ENCODE data around the gene ZNF860.

ZNF860 gene

DNA sequence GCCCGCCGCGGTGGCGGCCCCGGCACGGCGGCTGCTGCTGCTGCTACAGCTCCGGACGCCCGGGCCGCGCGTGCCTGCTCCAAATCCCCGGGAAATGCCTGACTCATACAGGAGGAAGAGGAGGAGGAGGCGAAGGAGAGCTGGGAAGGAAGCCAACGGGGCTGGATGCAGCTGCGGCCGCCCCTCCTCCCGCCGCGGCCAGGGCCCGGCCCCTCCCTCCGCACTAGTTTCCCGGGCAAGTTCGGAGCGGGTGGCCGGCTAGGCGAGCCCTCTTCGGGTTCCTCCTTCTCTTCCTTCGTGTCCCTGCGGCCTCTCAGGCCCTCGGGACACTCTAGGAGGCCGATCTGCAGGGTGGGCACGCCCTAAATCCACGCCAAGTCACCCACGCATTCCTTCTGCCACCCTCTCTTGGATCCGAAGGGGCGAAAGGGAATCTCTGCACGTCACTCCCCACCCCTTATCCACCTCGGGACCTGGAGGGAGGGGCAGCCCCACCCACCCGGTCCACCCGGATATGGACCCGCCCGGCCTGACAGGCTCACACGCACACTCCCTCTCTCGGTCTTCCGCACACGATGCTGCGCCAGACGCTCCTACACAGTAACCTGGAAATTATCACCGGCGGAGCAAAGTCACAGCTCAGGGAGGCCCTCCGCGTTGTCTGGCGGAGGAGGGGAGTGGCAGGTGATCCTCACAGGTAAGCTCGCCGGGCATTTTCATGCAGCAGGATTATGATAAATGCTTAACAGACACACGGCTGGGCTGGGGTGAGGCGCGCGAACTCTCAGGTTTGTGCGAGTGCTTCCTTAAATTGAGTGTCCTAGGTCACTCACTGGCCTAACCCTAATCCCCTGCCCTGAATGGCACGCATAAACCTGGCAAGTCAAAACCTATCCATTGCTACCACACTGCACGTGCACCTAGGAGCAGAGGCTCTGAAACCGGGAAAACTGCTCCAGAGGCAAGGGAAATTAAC lies at the start of gene ZNF860, which contains the start of gene OSBPL10:
Gene ZNF860 (plus strand): TSS at position 545 of the 976 bp plus-strand sequence. CDS start 7,330 bp downstream, outside the sequence.
Gene OSBPL10 (minus strand): TSS at position 57 of the 976 bp plus-strand sequence. CDS start 83 bp downstream, outside the sequence.
- peak; percentile 95 for DNase-seq (ENCODE audit: low spot score)

DNA sequence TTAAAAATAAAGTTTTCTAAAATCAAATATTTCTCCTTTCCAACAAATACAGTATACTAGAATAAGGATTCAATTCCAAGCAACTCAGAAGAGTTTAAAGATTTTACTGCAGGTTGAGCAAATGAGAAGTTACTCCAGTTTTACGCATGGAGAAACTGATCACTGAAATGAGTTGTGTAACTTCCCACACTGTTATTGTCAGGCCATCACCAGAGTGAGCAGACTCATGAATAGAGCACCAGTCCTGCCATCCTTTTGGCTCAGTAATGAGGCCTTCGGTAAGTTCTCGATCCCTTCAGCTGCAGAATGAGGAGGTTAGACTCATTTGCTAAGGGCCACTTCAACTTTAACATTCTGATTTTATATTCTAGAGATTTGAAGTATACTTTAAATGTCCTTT lies 48.6 kb upstream of the ZNF860 start:
- no peak for DNase-seq (ENCODE audit: low spot score)

DNA sequence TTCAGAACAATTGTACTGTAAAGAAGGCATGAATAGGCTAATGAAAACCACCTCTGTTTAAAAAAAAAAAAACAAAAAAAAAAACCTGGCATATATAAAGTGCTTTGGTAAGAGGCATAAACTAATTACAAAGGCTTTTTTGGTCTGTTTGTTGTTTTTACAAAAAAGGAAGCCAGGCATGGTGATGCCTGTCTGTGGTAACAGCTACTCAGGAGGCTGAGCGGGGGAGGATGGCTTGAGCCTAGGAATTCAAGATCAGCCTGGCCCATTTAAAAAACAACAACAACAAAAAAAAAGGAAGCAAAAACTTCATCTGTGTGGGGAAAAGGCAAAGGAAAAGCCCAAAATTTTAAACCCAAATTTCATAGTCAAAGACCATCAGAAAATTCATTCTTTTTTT lies 47.5 kb upstream of the ZNF860 start:
- no peak for DNase-seq (ENCODE audit: low spot score)

DNA sequence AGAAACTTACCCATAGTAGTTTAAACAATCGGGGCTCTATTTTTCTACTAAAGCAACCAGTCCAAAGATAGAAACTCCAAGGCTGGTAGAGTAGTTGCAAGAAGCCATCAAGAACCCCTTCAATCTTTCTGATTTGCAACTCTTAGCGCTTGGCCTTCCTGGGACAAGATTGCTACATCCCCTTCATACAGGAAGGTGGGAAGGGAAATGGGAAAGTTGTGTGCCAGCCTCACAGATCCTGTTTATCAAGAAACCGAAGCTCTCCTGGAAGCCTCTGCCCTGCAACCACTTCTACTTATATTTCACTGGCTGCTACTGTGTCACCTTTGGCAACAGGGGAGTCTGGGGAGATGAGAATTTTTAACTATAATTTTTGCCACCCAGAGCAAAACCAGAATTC lies 46.7 kb upstream of the ZNF860 start:
- DNase-seq (ENCODE audit: low spot score) = no peak

DNA sequence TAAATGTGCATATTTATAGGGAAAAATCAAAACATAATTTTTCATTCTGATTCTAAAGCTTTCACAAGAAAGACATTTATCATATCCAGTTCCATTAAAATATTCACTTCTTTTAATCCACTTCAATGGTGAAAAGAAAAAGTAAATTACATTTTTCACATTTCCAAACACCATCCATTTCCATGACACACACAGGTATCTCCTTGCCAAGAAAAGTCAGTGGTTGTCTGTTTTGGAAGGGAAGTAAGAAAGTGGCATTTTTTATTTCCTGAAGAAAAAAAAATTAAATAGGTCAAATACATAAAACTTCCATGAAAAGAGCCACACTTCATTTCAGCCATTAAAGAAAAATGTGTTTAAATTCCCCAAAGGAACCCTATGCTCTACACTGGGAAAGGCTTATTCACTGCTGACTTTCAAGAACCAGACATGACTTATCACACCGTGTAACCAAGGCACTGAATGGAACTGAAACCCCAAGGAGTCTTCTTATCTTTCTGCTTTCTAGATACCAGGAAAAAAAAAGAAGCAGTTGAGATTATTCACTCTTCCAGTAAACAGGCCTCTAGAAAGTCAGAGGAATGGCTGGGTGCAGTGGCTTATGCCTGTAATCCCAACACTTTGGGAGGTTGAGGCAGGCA lies 45.0 kb upstream of the ZNF860 start:
- DNase-seq (ENCODE audit: low spot score) = no peak

DNA sequence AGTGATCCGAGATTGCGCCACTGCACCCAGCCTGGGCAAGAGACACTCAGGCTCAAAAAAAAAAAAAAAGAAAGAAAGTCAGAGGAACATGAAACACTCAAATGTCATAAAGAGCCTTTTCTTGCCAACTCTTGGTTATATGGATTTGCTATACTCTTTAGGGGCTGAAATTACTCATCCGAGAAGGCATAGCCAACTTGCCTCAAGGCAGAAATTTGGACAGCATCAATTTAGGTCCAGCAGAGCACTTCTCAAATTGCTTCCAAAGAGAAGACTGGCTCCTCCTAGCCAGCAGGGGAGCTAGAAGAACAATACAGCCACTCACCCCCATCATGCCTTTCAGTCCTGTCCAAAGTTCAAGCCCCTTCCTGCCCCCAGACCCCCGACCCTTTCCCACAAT lies 44.3 kb upstream of the ZNF860 start:
- DNase-seq (ENCODE audit: low spot score) = no peak

DNA sequence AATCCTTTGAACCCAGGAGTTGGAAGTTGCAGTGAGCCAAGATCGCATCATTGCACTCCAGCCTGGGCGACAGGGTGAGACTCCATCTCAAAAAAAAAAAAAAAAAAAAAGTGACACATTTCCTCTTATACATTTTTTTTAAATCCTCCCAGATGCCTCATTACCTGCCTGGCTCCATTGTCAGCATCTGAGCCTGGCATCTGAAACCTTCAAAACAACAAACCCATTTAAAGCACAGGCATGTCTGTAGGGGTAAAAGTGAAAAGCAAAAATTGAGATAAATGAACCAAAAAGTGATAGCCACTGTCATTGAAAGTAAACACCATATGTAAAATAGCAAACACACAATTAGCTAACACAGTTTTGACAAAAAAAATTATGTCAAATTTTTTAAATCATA lies 39.1 kb upstream of the ZNF860 start:
- DNase-seq (ENCODE audit: low spot score) = no peak

DNA sequence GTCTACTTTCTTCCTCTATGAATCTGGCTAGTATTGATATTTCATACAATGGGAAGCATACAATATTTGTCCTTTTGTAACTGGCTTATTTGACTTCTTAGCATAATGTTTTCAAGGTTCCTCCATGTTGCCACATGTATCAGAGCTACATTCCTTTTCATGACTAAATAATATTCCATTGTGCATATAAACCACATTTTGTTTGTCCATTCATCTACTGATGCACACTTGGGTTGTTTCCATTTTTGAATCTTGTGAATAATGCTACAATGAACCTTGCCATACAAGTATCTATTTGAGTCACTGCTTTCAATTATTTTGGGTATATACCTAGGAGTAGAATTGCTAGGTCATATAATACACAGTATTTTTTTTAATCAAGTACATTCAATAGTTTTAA lies 38.5 kb upstream of the ZNF860 start:
- DNase-seq (ENCODE audit: low spot score) = no peak

DNA sequence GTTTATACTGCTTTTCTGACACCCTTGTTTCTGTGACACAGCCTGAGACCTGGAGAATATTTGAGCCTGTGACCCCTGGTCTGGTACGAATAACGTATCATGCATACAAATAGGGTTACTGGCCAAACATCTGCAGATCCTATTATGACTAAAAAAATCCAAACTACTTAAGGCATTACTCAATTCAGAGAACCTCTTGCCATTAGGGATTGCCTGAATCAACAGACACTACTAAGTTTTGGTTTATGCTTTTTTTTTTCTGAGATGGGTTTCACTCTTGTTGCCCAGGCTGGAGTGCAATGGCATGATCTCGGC lies 35.9 kb upstream of the ZNF860 start:
- DNase-seq (ENCODE audit: low spot score) = no peak

DNA sequence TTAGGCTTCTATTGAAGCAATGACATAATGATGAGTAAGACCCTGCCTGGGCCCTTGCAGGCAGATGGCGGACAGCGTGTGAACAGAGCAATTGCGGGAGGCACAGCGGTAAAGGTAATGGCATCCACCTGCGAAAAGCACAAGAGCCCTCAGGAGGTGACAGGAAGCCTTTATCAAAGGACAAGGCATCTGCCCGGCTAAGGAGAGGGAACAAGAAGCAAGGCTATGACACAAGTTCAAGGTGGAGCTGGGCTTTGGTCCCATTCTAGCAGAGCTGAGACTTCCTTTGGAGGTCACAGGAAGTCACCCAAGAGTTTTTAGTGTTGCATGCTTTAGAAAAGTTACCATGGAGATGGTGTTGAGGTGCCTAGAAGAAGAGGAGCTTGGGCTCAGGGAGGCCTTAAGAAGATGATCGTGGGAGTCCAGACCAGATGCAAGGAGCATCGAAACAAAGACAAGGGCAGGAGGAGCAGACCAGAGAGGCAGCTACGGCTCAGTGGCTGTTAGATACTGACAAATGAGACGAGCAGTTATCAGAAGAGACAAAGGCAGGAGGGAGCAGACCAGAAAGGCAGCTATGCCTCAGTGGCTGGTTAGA lies 35.0 kb upstream of the ZNF860 start:
- no peak for DNase-seq (ENCODE audit: low spot score)

DNA sequence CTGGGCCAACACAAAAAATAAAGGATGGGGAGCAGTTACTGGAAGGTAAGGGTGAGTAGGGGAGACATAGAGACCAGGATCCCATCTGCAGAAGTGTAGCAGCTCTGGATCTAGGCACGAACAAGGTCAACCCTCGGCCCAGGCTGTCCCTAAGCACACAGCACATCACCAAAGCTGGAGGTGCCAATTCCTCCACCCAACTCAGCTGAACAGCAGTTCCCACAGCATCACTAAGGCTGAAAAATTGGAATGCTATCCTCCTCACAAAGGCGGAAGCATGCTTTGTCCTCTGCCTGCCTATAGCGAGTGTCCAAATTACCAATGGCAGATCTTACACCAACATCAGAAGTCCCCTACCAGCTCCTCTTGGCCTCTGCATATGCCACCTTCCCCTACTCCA lies 34.4 kb upstream of the ZNF860 start:
- DNase-seq (ENCODE audit: low spot score) = no peak

DNA sequence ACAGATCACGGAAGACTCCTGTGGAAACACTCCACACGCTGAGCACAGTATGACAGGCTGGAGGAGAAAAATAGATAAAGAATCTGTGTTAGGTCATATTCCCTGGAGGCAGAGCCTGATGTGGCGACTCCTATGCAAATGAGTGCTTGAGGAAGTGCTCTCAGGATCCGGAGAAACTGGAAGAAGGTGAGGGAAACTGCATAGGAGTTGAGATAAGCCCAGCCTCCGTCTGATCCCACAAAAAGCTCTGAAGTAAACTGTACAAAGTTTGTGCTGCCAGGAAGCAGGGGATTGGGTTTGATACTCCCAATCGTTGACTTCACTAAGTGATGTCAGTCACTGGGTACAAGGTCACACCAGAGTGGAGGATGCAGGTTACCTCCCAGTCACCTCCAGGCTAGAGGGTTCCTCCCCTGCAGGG lies 33.9 kb upstream of the ZNF860 start:
- DNase-seq (ENCODE audit: low spot score) = no peak

DNA sequence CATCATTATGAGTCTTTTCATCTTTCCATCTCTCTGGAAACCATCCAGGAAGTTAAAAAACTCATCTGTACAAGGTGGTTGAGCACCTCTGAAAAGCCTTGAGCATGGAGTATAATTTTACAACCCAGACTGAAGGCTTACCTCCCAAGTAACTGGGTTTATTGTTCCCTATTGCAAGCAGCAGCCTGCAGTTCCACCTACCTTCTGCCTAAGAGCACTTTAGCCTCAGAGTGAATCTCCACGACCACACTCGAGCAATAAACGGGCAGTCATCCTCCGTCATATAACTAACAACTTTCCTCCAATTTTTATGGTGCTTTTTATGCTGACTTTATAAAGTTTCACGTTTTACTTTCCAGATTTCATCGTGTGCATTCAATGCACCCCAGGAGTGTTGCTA lies 33.3 kb upstream of the ZNF860 start:
- DNase-seq (ENCODE audit: low spot score) = no peak

DNA sequence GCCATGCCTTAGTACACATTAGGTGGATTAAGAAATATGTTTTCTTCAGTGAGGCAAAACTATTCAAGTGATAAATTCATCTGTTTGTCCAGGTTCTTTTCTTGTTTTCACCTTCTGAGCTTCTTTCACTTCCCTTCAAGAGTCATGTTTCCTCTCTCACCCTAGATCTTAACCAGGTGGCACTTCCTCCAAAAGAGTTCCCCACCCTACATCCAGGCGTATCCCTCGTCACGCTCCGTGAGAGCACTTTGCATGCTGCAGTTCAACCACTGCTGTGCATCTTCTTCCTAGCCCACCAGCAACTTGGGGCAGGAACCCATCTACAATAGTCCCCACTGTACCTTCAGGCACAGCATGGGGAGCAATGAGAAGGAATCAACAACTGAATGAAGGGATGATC lies 29.3 kb upstream of the ZNF860 start:
- no peak for DNase-seq (ENCODE audit: low spot score)

DNA sequence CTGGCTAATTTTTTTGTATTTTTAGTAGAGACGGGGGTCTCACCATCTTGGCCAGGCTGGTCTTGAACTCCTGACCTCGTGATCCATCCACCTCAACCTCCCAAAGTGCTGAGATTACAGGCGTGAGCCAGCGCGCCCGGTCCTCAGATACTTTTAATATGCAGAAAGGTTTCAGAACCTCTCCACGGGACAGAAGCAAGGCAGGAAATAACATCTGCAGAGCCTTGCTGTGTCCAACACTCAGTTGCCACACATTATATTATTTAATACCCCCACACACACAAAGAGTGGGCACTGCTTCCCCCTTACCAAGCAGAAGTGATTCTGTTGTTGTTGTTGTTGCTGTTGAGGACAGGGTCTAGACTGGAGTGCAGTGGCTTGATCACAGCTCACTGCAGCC lies 28.5 kb upstream of the ZNF860 start:
- no peak for DNase-seq (ENCODE audit: low spot score)

DNA sequence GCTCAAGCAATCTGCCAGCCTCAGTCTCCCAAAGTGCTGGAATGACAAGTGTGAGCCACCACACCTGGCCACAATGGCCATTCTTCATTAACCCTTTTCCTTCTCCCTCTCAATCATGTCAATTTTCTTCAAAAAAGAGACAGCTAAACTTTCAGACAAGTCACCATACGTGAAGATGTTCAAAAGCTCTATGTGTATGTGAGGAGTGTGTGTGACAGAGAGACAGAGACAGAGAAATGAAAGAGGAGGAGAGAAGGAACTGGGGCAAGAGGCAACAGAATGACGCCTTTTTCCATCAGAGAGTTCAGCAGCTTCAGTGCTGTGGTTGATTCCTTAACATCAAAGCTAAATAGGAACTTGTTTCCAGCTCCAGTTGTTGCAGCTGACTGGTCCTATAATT lies 27.9 kb upstream of the ZNF860 start:
- DNase-seq (ENCODE audit: low spot score) = no peak

DNA sequence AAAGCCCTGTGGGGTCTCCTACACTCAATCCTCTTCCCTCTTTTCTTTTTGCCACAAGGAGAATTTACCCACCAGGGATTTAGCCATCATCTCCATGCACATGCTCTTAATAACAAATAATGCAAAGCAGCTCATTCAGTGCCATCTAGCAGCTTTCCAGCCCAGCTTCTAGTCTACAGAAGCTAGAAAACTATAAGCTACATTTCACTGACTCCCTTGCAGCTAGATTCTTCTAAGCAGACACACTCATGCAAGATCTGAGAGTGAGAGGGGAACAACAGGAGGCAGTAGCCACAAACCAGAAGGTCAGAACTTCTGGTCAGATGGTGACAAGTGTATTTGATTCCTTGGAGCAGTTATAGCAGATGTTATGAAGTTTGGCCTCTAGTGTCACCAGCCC lies 26.0 kb upstream of the ZNF860 start:
- DNase-seq (ENCODE audit: low spot score) = no peak

DNA sequence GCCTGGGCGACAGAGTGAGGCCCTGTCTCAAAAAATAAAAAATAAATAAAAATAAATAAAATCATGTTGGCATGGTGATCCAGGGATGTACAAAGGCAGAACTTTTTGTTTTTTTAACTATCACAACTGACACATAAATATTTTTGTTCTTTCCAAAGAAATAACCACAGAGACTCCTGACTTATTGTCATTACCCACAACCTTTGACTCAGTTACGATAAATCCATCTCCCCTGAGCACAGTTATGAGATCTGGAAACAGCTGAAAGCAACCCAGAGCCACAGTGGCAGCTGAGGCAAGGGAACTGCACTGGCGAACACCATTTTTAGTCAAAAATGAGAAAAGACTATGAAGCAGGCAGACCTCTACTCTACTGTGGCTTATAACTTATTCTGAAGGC lies 24.4 kb upstream of the ZNF860 start:
- DNase-seq (ENCODE audit: low spot score) = no peak

DNA sequence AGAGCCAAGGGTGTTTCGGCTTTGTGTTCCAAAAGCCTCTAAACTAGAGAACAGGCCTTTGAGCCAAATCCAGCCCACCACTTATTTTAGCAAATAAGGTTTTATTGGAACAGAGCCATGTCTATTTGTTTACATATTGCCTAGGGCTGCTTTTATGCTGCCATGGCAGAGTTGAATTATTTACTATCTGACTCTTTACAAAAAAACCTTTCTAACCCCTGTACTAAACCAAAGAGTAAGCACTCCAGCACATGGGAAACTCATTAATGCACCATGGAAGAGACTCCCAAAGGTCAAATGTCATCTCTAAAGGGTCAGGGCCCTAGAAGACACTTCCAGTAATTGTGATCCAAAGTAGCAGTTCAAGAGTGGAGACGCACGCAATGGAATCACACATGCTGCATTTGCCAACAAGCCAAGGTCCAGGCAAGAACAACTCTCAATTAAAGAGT lies 22.8 kb upstream of the ZNF860 start:
- DNase-seq (ENCODE audit: low spot score) = no peak

DNA sequence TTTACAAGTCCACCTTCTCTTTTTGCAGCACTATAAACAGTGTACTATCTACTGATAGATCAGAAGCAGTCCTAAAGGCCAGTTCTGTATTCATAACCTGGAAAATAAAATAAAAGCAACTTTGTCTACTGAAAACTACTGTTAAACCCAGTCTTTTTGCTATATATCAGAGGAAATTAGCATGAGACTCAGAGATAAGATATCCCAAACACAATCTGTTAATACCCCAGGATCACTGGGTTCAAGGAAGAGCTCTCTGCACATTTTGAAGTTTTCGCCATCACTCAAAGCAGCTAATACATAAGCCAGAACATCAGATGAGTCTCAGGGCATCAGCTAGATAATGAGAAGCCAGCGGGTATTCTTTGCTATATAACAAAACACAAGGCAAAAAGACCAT lies 22.3 kb upstream of the ZNF860 start:
- no peak for DNase-seq (ENCODE audit: low spot score)

DNA sequence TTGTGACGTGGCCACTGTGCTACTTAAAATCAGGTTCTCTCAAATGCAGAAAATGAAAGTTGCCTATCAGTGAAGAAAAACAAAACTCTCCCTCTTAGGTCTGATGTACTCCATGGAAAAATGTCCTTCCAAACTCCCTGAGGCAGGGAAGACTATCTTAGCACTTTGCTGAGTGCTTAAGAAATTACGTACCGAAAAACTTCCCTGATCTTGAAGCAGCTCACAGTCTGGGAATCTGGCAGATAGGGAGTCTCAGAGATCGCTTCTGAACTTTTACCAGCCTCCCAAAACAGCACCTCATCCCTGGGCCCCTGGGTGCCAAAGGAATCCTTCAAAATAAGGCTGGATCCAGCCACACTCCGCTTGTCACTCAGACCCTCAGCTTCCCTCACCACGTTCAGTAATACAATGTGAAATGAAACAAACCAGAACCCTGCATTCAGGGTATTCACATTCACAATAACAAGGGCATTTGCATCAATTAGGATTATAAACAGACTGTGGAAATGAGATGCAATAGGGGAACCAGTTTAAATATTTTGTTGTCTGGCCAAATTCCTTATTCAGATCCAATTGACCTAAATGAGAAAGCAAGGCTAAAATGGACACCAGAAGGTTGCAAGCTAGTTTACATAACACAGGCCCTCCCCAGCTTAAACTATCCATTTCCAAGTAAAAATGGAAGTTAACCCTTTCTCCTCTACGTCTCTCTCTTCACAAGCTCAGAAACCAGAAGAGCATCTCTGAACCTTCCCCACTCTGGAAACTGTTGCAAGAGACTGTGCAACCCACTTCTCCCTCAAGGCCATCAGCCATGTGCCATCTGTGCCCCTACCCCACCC lies 21.4 kb upstream of the ZNF860 start:
- no peak for DNase-seq (ENCODE audit: low spot score)

DNA sequence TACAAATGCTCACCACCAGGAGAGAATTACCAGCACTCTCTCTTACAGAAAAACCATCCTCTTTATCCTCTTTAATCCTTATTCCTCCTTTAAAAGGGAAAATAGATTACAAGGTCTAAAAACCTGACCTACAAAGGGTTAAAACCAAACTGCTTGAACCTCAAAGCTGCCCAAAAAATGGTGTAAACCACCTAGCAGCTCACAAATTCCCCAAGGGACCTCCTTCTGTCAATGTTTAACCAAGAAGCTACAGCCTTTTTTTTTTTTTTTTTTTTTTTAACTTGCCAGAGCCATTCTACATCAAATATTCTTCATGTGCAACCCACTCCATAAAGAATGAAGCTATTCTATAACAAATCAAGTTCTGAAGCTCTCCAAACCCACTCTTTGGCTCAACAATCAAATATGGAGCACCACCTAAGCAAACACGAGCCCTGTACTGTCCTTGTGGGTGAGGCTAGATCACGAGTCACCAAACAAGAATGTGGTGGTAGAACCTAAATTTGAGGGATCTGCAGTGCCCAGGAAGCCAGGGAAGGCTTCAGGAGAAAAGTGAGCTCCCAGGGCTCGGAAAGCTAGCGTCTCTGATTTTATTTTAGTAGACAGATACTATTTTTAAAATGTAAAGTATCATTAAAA lies 20.6 kb upstream of the ZNF860 start:
- peak; percentile 66 for DNase-seq (ENCODE audit: low spot score)

Measured in LoVo (cell line).